H1 (cell line): ENCODE data around the gene CDH16.

Experiments used
- EZH2 ChIP-seq: fragments of 200-600 bp; sonication (generic); IDR thresholded peaks from 2 replicates; pipeline ENCODE4 v1.7.1; 2012; ENCODE audit warnings: low read depth, mild to moderate bottlenecking, moderate library complexity, low read length, inconsistent platforms; ENCODE audit not compliant: severe bottlenecking
- JUN ChIP-seq: IDR thresholded peaks from 2 replicates; pipeline ENCODE4 v1.6.1; 2011; ENCODE audit warnings: low read depth, mild to moderate bottlenecking, improper control_type of control experiment, low read length
- KDM1A ChIP-seq: fragments of 200-600, 300-600 bp; sonication (generic); IDR thresholded peaks from 2 replicates; pipeline ENCODE4 v1.7.1; 2016; ENCODE audit warnings: mild to moderate bottlenecking, low read length, borderline replicate concordance
- NRF1 ChIP-seq: IDR thresholded peaks from 2 replicates; pipeline ENCODE4 v1.6.1; 2011; ENCODE audit warnings: mild to moderate bottlenecking, low read depth, low read length, improper control_type of control experiment
- POLR2A ChIP-seq, 2 experiments: IDR thresholded peaks; 1 replicate in 1 of 2; 2 replicates in 1 of 2; pipeline ENCODE4 v1.6.1; 2011; ENCODE audit warnings: low read depth in 2 of 2, low read length in 2 of 2, mild to moderate bottlenecking in 2 of 2; ENCODE audit errors: control extremely low read depth in 1 of 2
- POLR2AphosphoS5 ChIP-seq: IDR thresholded peaks from 2 replicates; pipeline ENCODE4 v1.6.1; 2011; ENCODE audit warnings: low read depth, low read length
- RFX5 ChIP-seq: IDR thresholded peaks from 2 replicates; pipeline ENCODE4 v1.6.1; 2011; ENCODE audit warnings: low read depth, low read length, improper control_type of control experiment, borderline replicate concordance
- TAF1 ChIP-seq: IDR thresholded peaks from 2 replicates; pipeline ENCODE4 v1.6.1; 2011; ENCODE audit warnings: mild to moderate bottlenecking, low read depth, low read length
- ZNF274 ChIP-seq: IDR thresholded peaks from 2 replicates; pipeline ENCODE4 v1.7.0; 2012; ENCODE audit warnings: low read length, borderline replicate concordance; ENCODE audit errors: extremely low read depth
- TF ChIP-seq, protein P1 (sequence below), 3 experiments: IDR thresholded peaks; 1 replicate in 2 of 3; 2 replicates in 1 of 3; pipeline versions ENCODE4 v1.5.1 to v1.6.1; 2011; ENCODE audit warnings: low read length in 3 of 3, mild to moderate bottlenecking in 3 of 3, inconsistent platforms in 2 of 3, low read depth in 1 of 3, moderate library complexity in 1 of 3; ENCODE audit not compliant: insufficient read depth in 1 of 3; ENCODE audit errors: control extremely low read depth in 1 of 3

DNA sequence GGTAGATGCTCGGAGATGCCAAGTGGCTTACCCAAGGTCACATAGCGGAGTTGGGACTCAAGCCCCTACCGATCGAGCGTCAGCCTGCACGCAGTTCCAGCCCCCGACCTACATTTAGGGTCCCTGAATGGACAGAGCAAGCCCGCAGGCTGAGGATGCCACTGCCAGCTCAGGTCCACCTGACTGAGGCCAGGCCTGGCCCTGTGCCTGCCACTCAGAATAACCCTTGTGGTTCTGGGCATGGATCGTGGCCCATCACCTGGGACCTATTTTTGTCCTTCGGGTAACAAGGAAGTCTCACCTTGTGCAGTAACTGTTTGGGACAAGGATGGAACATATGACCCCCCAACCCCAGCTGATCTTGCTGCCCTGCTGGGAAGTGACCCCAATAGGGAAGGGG lies 17.1 kb downstream of the CDH16 start:
- no peak for TF ChIP-seq RFX5
- TF ChIP-seq, protein P1, sequence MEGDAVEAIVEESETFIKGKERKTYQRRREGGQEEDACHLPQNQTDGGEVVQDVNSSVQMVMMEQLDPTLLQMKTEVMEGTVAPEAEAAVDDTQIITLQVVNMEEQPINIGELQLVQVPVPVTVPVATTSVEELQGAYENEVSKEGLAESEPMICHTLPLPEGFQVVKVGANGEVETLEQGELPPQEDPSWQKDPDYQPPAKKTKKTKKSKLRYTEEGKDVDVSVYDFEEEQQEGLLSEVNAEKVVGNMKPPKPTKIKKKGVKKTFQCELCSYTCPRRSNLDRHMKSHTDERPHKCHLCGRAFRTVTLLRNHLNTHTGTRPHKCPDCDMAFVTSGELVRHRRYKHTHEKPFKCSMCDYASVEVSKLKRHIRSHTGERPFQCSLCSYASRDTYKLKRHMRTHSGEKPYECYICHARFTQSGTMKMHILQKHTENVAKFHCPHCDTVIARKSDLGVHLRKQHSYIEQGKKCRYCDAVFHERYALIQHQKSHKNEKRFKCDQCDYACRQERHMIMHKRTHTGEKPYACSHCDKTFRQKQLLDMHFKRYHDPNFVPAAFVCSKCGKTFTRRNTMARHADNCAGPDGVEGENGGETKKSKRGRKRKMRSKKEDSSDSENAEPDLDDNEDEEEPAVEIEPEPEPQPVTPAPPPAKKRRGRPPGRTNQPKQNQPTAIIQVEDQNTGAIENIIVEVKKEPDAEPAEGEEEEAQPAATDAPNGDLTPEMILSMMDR (IDR thresholded peaks at IDR 0.05; ENCODE audit: control extremely low read depth in 1 of 3, insufficient read depth in 1 of 3, low read depth in 1 of 3, low read length in 3 of 3), result no peak
- no peak for TF ChIP-seq EZH2
- TF ChIP-seq KDM1A, result no peak
- no peak for TF ChIP-seq POLR2A (IDR thresholded peaks at IDR 0.05; ENCODE audit: control extremely low read depth in 1 of 2, low read depth in 2 of 2, low read length in 2 of 2)
- TF ChIP-seq TAF1, result no peak
- TF ChIP-seq POLR2AphosphoS5, result no peak
- TF ChIP-seq JUN, result no peak
- no peak for TF ChIP-seq NRF1
- TF ChIP-seq ZNF274, result no peak
